Stomach (tissue), 4 donors: ENCODE measurements around the gene KY.

ENCODE experiments used
- CTCF ChIP-seq, 7 experiments: fragments of 450-650 bp in 4 of 7; fragments of 200-600 bp in 3 of 7; sonication (generic) in 3 of 7; IDR thresholded peaks; one replicate each; pipeline ENCODE4 v1.5.1; 2016 to 2019; ENCODE audit warnings: antibody characterized with exemption in 7 of 7, control low read depth in 2 of 7, mild to moderate bottlenecking in 1 of 7
- EP300 ChIP-seq: sonication (generic); formaldehyde crosslinking; IDR thresholded peaks from one replicate; pipeline ENCODE4 v1.6.1; 2017; ENCODE audit warnings: antibody characterized with exemption
- POLR2A ChIP-seq, 4 donors: fragments of 450-650 bp; IDR thresholded peaks; one replicate each; pipeline ENCODE4 v1.6.1; 2016; ENCODE audit warnings: antibody characterized with exemption in 4 of 4, control low read depth in 2 of 4, mild to moderate bottlenecking in 1 of 4, moderate library complexity in 1 of 4

- no peak for TF ChIP-seq CTCF (IDR thresholded peaks at IDR 0.05)
- no peak for TF ChIP-seq POLR2A (IDR thresholded peaks at IDR 0.05)
- TF ChIP-seq EP300 = no peak
These were observed 35.9 kb downstream of the KY start for GRCh38 chr3:134614955-134615354.
